K562 (cell line): ENCODE data around the gene DENND1A. TPM values are rescaled to one million over a fixed set of nuclear protein-coding genes. Genes with fewer than 3 reads are reported as not detected.

Experiments
- ATAC-seq: fragments of 200-7000 bp; cut with Tn5 transposase; 3 replicates; pipeline ENCODE4 v1.9.1; 2020; ENCODE audit warnings: moderate library complexity
- BruUV-seq: library from RNA; stranded (reverse); fragments of 400-500 nt; replicated peaks from 2 replicates; lab custom pipeline; 2021; lab: Mats Ljungman, UMichigan
- CTCF ChIA-PET: fragments of 300-600 bp; formaldehyde crosslinking; extraction: SDS; loops from one replicate; lab custom pipeline; 2021; ENCODE audit warnings: low intra/inter-chr PET ratio; lab: Yijun Ruan, JAX
- POLR2A ChIA-PET: fragments of 300-600, 350-650 bp; sonication (Branson Sonifier 250); formaldehyde crosslinking; extraction: SDS; loops from one replicate; lab custom pipeline; 2021; ENCODE audit warnings: antibody characterized with exemption, inconsistent platforms; lab: Yijun Ruan, JAX
- DNase-seq, 4 experiments: peaks; one replicate each; pipeline versions ENCODE4 v3.0.0 to v3.0.0-alpha.2; 2011 to 2018; ENCODE audit warnings: low spot score in 3 of 4, mixed read lengths in 3 of 4; ENCODE audit errors: extremely low read depth in 1 of 4
- FAIRE-seq: peaks from 2 replicates; lab custom pipeline; 2011; peaks lifted over from hg19 to GRCh38; lab: Jason Lieb, UNC
- H2AFZ ChIP-seq: 2 replicates; pipeline ENCODE4 v1.6.0; 2011; ENCODE audit warnings: low read depth, low read length, control low read depth, inconsistent platforms
- H3K27ac ChIP-seq: fragments of 200-600 bp; 3 replicates; pipeline ENCODE4 v1.8.0; 2011; ENCODE audit warnings: low read depth, mild to moderate bottlenecking, control low read depth, inconsistent platforms, low read length, moderate library complexity, mixed read lengths; ENCODE audit errors: extremely low read depth
- H3K27me3 ChIP-seq, 2 experiments: fragments of 300-600 bp in 1 of 2; 2 replicates in 1 of 2; 3 replicates in 1 of 2; pipeline versions ENCODE4 v1.6.0 to v1.8.0; 2011; ENCODE audit warnings: inconsistent platforms in 2 of 2, low read length in 2 of 2, mild to moderate bottlenecking in 1 of 2, mixed read lengths in 1 of 2, moderate library complexity in 1 of 2; ENCODE audit not compliant: control insufficient read depth in 2 of 2, insufficient read depth in 2 of 2
- H3K36me3 ChIP-seq: fragments of 300-600 bp; 3 replicates; pipeline ENCODE4 v1.8.0; 2011; ENCODE audit warnings: mild to moderate bottlenecking, low read length, inconsistent platforms; ENCODE audit not compliant: control insufficient read depth, insufficient read depth
- H3K4me1 ChIP-seq, 2 experiments: fragments of 200-600 bp in 1 of 2; replicated peaks in 1 of 2; 2 replicates in 1 of 2; 3 replicates in 1 of 2; pipeline versions ENCODE4 v1.5.1 to v1.8.0; 2011; ENCODE audit warnings: inconsistent platforms in 2 of 2, low read length in 2 of 2, mild to moderate bottlenecking in 1 of 2, mixed read lengths in 1 of 2, moderate library complexity in 1 of 2; ENCODE audit not compliant: control insufficient read depth in 2 of 2, insufficient read depth in 2 of 2
- H3K4me2 ChIP-seq: 2 replicates; pipeline ENCODE4 v1.6.1; 2011; ENCODE audit warnings: low read length, control low read depth, inconsistent platforms, mixed read lengths; ENCODE audit not compliant: insufficient read depth
- H3K4me3 ChIP-seq: fragments of 200-600 bp; sonication (generic), shearing (Covaris generic); 2 replicates; pipeline ENCODE4 v1.5.1; 2016; ENCODE audit warnings: control low read depth, inconsistent platforms
- H3K79me2 ChIP-seq: fragments of 200-600 bp; 3 replicates; pipeline ENCODE4 v1.8.0; 2011; ENCODE audit warnings: low read length, inconsistent platforms; ENCODE audit not compliant: control insufficient read depth, insufficient read depth
- H3K9ac ChIP-seq, 2 experiments: 2 replicates each; pipeline versions ENCODE4 v1.6.0 to v1.6.1; 2011; ENCODE audit warnings: low read depth in 2 of 2, low read length in 2 of 2, control low read depth in 1 of 2, inconsistent platforms in 1 of 2, mild to moderate bottlenecking in 1 of 2, mixed read lengths in 1 of 2; ENCODE audit not compliant: insufficient read depth in 1 of 2
- H3K9me1 ChIP-seq: one replicate; pipeline ENCODE4 v1.6.0; 2011; ENCODE audit warnings: inconsistent platforms, mild to moderate bottlenecking, low read length, moderate library complexity; ENCODE audit not compliant: control insufficient read depth, insufficient read depth
- H3K9me3 ChIP-seq: replicated peaks from 2 replicates; pipeline ENCODE4 v1.5.1; 2011; ENCODE audit warnings: low read depth, low read length, inconsistent platforms; ENCODE audit not compliant: control insufficient read depth, insufficient read depth
- H4K20me1 ChIP-seq: replicated peaks from 2 replicates; pipeline ENCODE4 v1.6.1; 2011; ENCODE audit warnings: low read length, inconsistent platforms, mixed read lengths; ENCODE audit not compliant: control insufficient read depth, insufficient read depth
- FOXK1 ChIP-seq: sonication (generic); formaldehyde crosslinking; IDR thresholded peaks from 2 replicates; pipeline ENCODE4 v1.8.0; 2022; ENCODE audit warnings: missing genetic modification reagents, mild to moderate bottlenecking, borderline replicate concordance
- HNRNPH1 ChIP-seq: fragments of 200-400 bp; formaldehyde crosslinking; optimal IDR thresholded peaks from 2 replicates; pipeline ENCODE3; 2017; ENCODE audit warnings: low read depth, mild to moderate bottlenecking, low read length, moderate library complexity
- HNRNPL ChIP-seq: fragments of 200-400 bp; formaldehyde crosslinking; IDR thresholded peaks from 2 replicates; pipeline ENCODE4 v1.6.1; 2017; ENCODE audit warnings: low read depth, mild to moderate bottlenecking, low read length
- MYC ChIP-seq, 2 experiments: fragments of 250-450 bp in 1 of 2; sonication (Bioruptor Pico) in 1 of 2; IDR thresholded peaks; 2 replicates each; pipeline versions ENCODE4 v1.5.1 to v1.6.1; 2012 to 2021; ENCODE audit warnings: low read depth in 2 of 2, borderline replicate concordance in 1 of 2, improper control_type of control experiment in 1 of 2, low read length in 1 of 2, mild to moderate bottlenecking in 1 of 2, moderate library complexity in 1 of 2
- NFRKB ChIP-seq: fragments of 450-650 bp; IDR thresholded peaks from 2 replicates; pipeline ENCODE4 v1.6.1; 2016; ENCODE audit warnings: low read depth
- NR0B1 ChIP-seq: fragments of 450-650 bp; IDR thresholded peaks from one replicate; pipeline ENCODE4 v1.6.1; 2018; ENCODE audit warnings: mild to moderate bottlenecking, moderate library complexity; ENCODE audit not compliant: partially characterized antibody
- RREB1 ChIP-seq: fragments of 250-450 bp; sonication (Bioruptor Pico); IDR thresholded peaks from 2 replicates; pipeline ENCODE4 v1.4.0; 2020
- SIX5 ChIP-seq, 2 experiments: IDR thresholded peaks; 2 replicates each; pipeline ENCODE4 v1.6.1; 2011; ENCODE audit warnings: low read length in 2 of 2, borderline replicate concordance in 1 of 2, low read depth in 1 of 2, mild to moderate bottlenecking in 1 of 2, moderate library complexity in 1 of 2; ENCODE audit not compliant: insufficient read depth in 1 of 2
- ZKSCAN3 ChIP-seq: fragments of 250-450 bp; sonication (Bioruptor Pico); IDR thresholded peaks from 2 replicates; pipeline ENCODE4 v1.4.0; 2020
- ZNF133 ChIP-seq: fragments of 250-450 bp; sonication (Bioruptor Pico); IDR thresholded peaks from 2 replicates; pipeline ENCODE4 v1.4.0; 2020; ENCODE audit warnings: mild to moderate bottlenecking
- WGBS: fragments of 100-300 bp; shearing (Covaris generic); methylation state at CpG from one replicate; pipeline ENCODE4 v1.1.6; 2016; ENCODE audit warnings: low coverage, mixed read lengths; ENCODE audit not compliant: insufficient coverage; ENCODE audit errors: missing lambda C conversion rate; 5-methylcytosine and 5-hydroxymethylcytosine counted together
- in situ Hi-C: fragments of 300-500 bp; cut with MboI; formaldehyde crosslinking; loops from 4 replicates; pipeline ENCODE4 v1.15.0; 2018; ENCODE audit warnings: inconsistent platforms, mixed read lengths
- intact Hi-C: fragments of 100-400 bp; cut with micrococcal nuclease; formaldehyde crosslinking; loops from 2 replicates; pipeline ENCODE4 v1.14.2; 2022
- polyA plus RNA-seq, 8 experiments: library from polyadenylated mRNA; depleted of rRNA in 4 of 8; stranded (reverse) in 5 of 8; unstranded in 3 of 8; fragments of >200 nt; fragmentation: Nextera tagmentation in 2 of 8; fragmentation: Illumina TruSeq in 1 of 8; extraction: Ambion mirVana in 2 of 8; extraction: Trizol in 1 of 8; gene quantifications; 2 replicates each; pipeline versions ENCODE4 v1.2.1 to v1.2.3, GENCODE V29; 2011 to 2014; ENCODE audit warnings: inconsistent platforms in 1 of 8, missing spikeins in 1 of 8
- total RNA-seq, 7 experiments: library from RNA; depleted of rRNA in 6 of 7; stranded (reverse); fragments of >200 nt in 6 of 7; fragmentation: Illumina TruSeq in 2 of 7; extraction: Trizol in 2 of 7; gene quantifications; 2 replicates each; pipeline versions ENCODE4 v1.2.1 to v1.2.3, GENCODE V29; 2011 to 2021; ENCODE audit warnings: low replicate concordance in 1 of 7

Gene DENND1A
- total and polyA plus RNA-seq, 9 of the 15 experiments (the other 6 are each of a cell fraction or from before 2014, with no cell fraction given): 7.6 to 29.5 (median 15.7) TPM

GRCh38 chr9:123424552-123425225 lies 505.2 kb downstream of the DENND1A start:
- H3K27ac ChIP-seq: no peak overlapping the region
- H3K79me2 ChIP-seq: no peaks in the 10 kb centered on the region
- ChIA-PET POLR2A (interaction anchor here (1.1 to 1.4 kb wide), 2 partner anchors 9 to 16 kb away, joined by 3 to 4 read pairs; no protein-coding TSS in a partner anchor), CTCF (no interaction called here)
- H3K36me3 ChIP-seq: no peaks in the 10 kb centered on the region
- FAIRE-seq (no peak), ATAC-seq (no peak), DNase-seq (no peak)
- H3K4me2 ChIP-seq: no peak overlapping the region
- intact Hi-C loops (no loop called here), in situ Hi-C loops (no loop called here)
- WGBS: 68% methylated on average over 6 of the region's 6 CpGs
- H3K9me1 ChIP-seq: no peaks in the 10 kb centered on the region
- no peak overlapping the region for H2AFZ ChIP-seq
- no peaks in the 10 kb centered on the region for H3K27me3 ChIP-seq
- no peaks in the 10 kb centered on the region for H3K9me3 ChIP-seq
- no peak overlapping the region for H3K4me3 ChIP-seq
- no peak overlapping the region for H3K9ac ChIP-seq
- no TSS peak for BruUV-seq
- no peaks in the 10 kb centered on the region; the same call in none of the 2 replicates for H4K20me1 ChIP-seq
- H3K4me1 ChIP-seq: peaks cover 0 to 2% of the 10 kb centered on the region in 2 experiments; a peak in 1 of 5 replicates
- no peak for TF ChIP-seq FOXK1 (CRISPR knock-in tag)
- no peak for TF ChIP-seq ZKSCAN3 (CRISPR knock-in tag)
- TF ChIP-seq MYC (IDR thresholded peaks at IDR 0.05; ENCODE audit: low read depth, low read length): no peak
- no peak for TF ChIP-seq MYC (CRISPR knock-in tag; IDR thresholded peaks at IDR 0.05; ENCODE audit: borderline replicate concordance, low read depth)
- no peak for TF ChIP-seq NR0B1
- no peak for TF ChIP-seq HNRNPH1
- TF ChIP-seq ZNF133 (CRISPR knock-in tag): no peak
- TF ChIP-seq NFRKB: no peak
- no peak for TF ChIP-seq RREB1 (CRISPR knock-in tag)
- no peak for TF ChIP-seq SIX5 (IDR thresholded peaks at IDR 0.05; ENCODE audit: borderline replicate concordance in 1 of 2, insufficient read depth in 1 of 2, low read depth in 1 of 2, low read length in 2 of 2)
- TF ChIP-seq HNRNPL: no peak
